Gastroesophageal sphincter (tissue), 4 donors: ENCODE data around the gene CA4. TPM values are rescaled to one million over a fixed set of nuclear protein-coding genes. Genes with fewer than 3 reads are reported as not detected.

Source experiments
- ATAC-seq: fragments of 150-250 bp; one replicate; pipeline ENCODE4 v1.9.1; 2016; ENCODE audit warnings: mild to moderate bottlenecking, moderate library complexity
- H3K27ac ChIP-seq, 4 donors: fragments of 200-600 bp; sonication (generic) in 3 of 4; 1 replicate in 3 of 4; 2 replicates in 1 of 4; pipeline ENCODE4 v1.5.1; 2016 to 2019
- H3K27me3 ChIP-seq: fragments of 200-600 bp; sonication (generic); one replicate; pipeline ENCODE4 v1.5.1; 2019
- H3K36me3 ChIP-seq, 2 donors: fragments of 200-600 bp; sonication (generic); one replicate each; pipeline ENCODE4 v1.5.1; 2019; ENCODE audit warnings: control low read depth in 1 of 2
- H3K4me1 ChIP-seq, 3 donors: fragments of 200-600 bp; sonication (generic); 1 replicate in 2 of 3; 2 replicates in 1 of 3; pipeline ENCODE4 v1.5.1; 2016 to 2019; ENCODE audit warnings: control low read depth in 2 of 3
- H3K4me3 ChIP-seq, 2 donors: fragments of 200-600 bp; sonication (generic); one replicate each; pipeline ENCODE4 v1.5.1; 2019; ENCODE audit warnings: mild to moderate bottlenecking in 1 of 2, moderate library complexity in 1 of 2
- H3K9me3 ChIP-seq, 3 donors: fragments of 200-600 bp; sonication (generic); one replicate each; pipeline ENCODE4 v1.5.1; 2017 to 2019; ENCODE audit warnings: control low read depth in 2 of 3
- EP300 ChIP-seq: sonication (generic); formaldehyde crosslinking; IDR thresholded peaks from one replicate; pipeline ENCODE4 v1.6.1; 2017; ENCODE audit warnings: antibody characterized with exemption, mild to moderate bottlenecking
- POLR2A ChIP-seq, 2 donors: fragments of 450-650 bp; IDR thresholded peaks; one replicate each; pipeline ENCODE4 v1.6.1; 2017; ENCODE audit warnings: antibody characterized with exemption in 2 of 2, mild to moderate bottlenecking in 2 of 2, moderate library complexity in 1 of 2
- POLR2AphosphoS5 ChIP-seq: sonication (generic); formaldehyde crosslinking; IDR thresholded peaks from one replicate; pipeline ENCODE4 v1.6.1; 2017; ENCODE audit warnings: antibody characterized with exemption
- WGBS, 2 donors: methylation state at CpG; one replicate each; pipeline ENCODE4 v1.1.5; 2018; ENCODE audit warnings: low coverage in 1 of 2; 5-methylcytosine and 5-hydroxymethylcytosine counted together
- total RNA-seq, 4 donors: library from RNA; depleted of rRNA; stranded (reverse); fragments of >200 nt; gene quantifications; one replicate each; pipeline ENCODE4 v1.1.0, GENCODE V29; 2016
- TF ChIP-seq, protein P1 (sequence below), 4 experiments: fragments of 200-600 bp in 2 of 4; fragments of 450-650 bp in 2 of 4; sonication (generic) in 1 of 4; IDR thresholded peaks; one replicate each; pipeline ENCODE4 v1.5.1; 2017 to 2019; ENCODE audit warnings: antibody characterized with exemption in 4 of 4, mild to moderate bottlenecking in 2 of 4, moderate library complexity in 2 of 4

CA4 gene
- total RNA-seq, 4 donors from 2014 or later = 1.8 to 5.5 (median 3.3) TPM

DNA sequence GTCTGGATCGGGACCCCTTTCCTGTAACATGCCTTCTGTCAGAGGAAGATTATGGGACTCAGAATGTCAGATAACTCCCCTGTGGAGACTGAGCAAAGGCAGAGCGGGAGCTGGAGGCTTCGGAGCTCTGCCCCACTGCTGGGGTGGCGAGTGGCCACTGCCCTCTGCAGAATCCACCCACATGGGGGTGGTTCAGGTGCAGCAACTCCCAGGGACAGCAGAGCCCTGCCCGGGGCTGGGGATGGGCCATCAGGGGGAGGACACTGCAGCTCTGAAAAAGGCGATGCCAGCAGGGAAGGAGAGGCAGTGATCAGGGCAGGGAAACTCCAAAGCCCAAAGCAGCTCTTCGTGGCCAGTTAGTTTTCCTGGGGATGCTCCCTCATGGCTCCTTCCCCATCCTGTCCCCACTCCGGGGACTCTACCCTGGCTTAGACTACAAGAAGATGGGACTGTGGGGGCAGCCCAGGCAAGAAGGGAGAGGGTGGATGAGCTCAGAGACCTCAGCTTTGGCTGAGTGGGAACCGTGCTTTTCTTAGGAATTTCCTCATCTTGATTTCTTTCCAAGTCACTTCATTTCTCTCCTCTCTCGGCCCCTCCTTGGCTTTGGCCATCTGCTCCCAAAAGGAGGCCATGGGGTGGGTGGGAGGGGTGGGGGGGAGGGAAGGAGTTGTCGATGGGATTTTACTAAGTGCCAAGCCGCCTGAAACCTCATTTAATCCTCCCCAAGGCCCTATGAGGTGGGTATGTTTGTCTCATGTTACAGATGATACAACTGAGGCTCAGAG is 4.0 kb downstream of the CA4 start:
- no peak for TF ChIP-seq EP300
- TF ChIP-seq POLR2AphosphoS5 = no peak
- no peak for TF ChIP-seq POLR2A (IDR thresholded peaks at IDR 0.05)
- ATAC-seq = no peak
- H3K27ac ChIP-seq = peak overlapping the region in 1 of 4 donors; percentile 8
- no peak overlapping the region for H3K4me3 ChIP-seq
- no peaks in the 10 kb centered on the region for H3K9me3 ChIP-seq
- 0 to 38% methylated on average over 1 to 3 of the region's 12 CpGs for WGBS, 2 donors
- H3K4me1 ChIP-seq = peaks cover 0 to 36% (median 10%) of the 10 kb centered on the region in 3 donors
- no peaks in the 10 kb centered on the region for H3K36me3 ChIP-seq
- H3K27me3 ChIP-seq = peaks cover 93% of the 10 kb centered on the region

DNA sequence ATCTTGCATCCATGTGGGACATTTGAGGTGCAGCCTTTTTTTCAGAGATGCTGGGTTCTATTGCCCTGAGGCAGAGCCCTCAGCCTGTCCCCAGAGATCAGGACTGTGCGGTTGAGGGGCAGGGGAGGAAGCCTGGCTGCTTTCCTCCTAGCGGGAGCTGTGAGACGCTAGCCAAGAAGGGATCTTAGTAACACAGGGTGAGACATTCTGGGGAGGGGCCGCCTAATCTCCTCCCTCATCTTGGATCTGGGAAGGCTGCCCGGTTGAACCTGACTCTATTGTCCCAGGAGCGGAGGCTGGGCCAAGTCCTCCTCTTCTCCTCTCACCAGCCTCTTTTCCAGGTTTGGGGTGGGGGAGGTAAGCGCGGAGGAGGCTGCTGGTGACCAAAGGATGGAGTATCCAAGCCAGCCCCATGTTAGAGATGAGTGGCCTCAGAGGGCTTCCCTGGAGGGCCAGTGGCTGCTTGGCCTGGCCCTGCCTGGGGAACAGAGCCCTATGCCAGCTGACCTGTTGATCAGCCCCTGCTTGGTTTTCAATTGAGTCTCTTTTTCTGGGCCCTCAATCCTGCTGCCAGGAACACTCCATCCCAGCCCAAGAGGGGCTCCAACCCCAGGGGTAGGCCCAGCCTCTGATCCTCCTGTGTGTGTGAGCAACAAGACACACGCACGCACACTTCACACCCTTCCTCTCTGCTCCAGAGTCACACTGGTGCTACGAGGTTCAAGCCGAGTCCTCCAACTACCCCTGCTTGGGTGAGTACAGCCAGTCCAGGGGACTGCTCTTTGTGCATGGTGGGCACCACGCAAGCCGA is 5.0 kb downstream of the CA4 start:
- peaks cover 93% of the 10 kb centered on the region for H3K27me3 ChIP-seq
- H3K27ac ChIP-seq = peak overlapping the region in 1 of 4 donors; percentile 8
- H3K9me3 ChIP-seq = no peaks in the 10 kb centered on the region
- H3K4me1 ChIP-seq = peaks cover 0 to 31% (median 9%) of the 10 kb centered on the region in 3 donors
- no peaks in the 10 kb centered on the region for H3K36me3 ChIP-seq
- TF ChIP-seq POLR2AphosphoS5 = no peak
- no peak for TF ChIP-seq EP300
- TF ChIP-seq, protein P1, sequence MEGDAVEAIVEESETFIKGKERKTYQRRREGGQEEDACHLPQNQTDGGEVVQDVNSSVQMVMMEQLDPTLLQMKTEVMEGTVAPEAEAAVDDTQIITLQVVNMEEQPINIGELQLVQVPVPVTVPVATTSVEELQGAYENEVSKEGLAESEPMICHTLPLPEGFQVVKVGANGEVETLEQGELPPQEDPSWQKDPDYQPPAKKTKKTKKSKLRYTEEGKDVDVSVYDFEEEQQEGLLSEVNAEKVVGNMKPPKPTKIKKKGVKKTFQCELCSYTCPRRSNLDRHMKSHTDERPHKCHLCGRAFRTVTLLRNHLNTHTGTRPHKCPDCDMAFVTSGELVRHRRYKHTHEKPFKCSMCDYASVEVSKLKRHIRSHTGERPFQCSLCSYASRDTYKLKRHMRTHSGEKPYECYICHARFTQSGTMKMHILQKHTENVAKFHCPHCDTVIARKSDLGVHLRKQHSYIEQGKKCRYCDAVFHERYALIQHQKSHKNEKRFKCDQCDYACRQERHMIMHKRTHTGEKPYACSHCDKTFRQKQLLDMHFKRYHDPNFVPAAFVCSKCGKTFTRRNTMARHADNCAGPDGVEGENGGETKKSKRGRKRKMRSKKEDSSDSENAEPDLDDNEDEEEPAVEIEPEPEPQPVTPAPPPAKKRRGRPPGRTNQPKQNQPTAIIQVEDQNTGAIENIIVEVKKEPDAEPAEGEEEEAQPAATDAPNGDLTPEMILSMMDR (IDR thresholded peaks at IDR 0.05) = no peak
- TF ChIP-seq POLR2A (IDR thresholded peaks at IDR 0.05) = no peak
- H3K4me3 ChIP-seq = no peak overlapping the region
- WGBS, 2 donors = 0 to 34% methylated on average over 2 to 4 of the region's 14 CpGs
- peak; percentile 22 for ATAC-seq

DNA sequence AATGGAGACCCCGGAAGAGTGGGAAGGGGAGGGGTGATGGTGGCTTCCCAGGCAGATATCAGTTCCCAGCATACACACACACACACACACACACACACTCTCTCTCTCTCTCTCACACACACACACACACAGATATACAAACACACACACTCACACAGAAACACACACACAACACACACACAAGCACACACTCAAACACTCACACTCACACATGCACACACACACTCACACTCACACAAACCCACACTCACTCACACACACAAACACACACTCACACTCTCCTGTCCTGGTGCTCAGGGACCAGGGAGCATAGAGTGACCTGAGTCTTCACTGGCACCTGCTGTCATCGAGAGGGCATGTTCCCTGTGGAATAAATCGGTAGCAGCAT is 5.6 kb downstream of the CA4 start:
- no peaks in the 10 kb centered on the region for H3K9me3 ChIP-seq
- H3K27me3 ChIP-seq = peaks cover 93% of the 10 kb centered on the region
- no peak overlapping the region for H3K4me3 ChIP-seq
- ATAC-seq = no peak
- H3K27ac ChIP-seq = no peak overlapping the region
- H3K4me1 ChIP-seq = peaks cover 0 to 25% (median 4%) of the 10 kb centered on the region in 3 donors
- WGBS, 2 donors = no CpG with 5 or more reads among the region's 3 CpGs
- H3K36me3 ChIP-seq = no peaks in the 10 kb centered on the region
- TF ChIP-seq POLR2A (IDR thresholded peaks at IDR 0.05) (no peak), EP300 (no peak), POLR2AphosphoS5 (no peak)
- TF ChIP-seq, protein P1 (IDR thresholded peaks at IDR 0.05) = no peak

DNA sequence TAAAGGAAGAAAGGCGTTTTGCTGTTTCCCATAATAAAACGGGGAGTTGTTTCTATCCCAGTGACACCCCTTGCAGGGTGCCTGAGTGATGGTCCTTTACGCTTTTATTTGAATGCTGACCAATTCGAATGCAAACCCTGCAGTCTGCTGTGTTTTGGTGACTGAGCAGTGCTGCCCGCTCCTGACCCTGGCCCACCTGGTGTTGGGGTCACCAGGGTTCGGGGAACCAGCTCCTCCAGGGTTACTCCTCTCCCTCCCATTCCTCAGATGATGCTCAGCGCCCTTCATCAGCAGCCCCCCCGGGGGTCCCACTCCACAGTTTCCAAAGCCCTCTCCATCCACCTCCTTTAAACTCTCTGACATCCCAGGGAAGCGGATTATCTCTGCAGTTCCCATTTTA is 6.0 kb downstream of the CA4 start:
- ATAC-seq = no peak
- H3K36me3 ChIP-seq = no peaks in the 10 kb centered on the region
- peaks cover 92% of the 10 kb centered on the region for H3K27me3 ChIP-seq
- H3K4me3 ChIP-seq = no peak overlapping the region
- H3K4me1 ChIP-seq = peaks cover 0 to 21% (median 4%) of the 10 kb centered on the region in 3 donors
- 67 to 100% methylated on average over 1 of the region's 9 CpGs for WGBS, 2 donors
- TF ChIP-seq, protein P1 (IDR thresholded peaks at IDR 0.05) = no peak
- no peak for TF ChIP-seq POLR2A (IDR thresholded peaks at IDR 0.05)
- TF ChIP-seq EP300 = no peak
- no peak for TF ChIP-seq POLR2AphosphoS5
- H3K9me3 ChIP-seq = no peaks in the 10 kb centered on the region
- H3K27ac ChIP-seq = no peak overlapping the region

DNA sequence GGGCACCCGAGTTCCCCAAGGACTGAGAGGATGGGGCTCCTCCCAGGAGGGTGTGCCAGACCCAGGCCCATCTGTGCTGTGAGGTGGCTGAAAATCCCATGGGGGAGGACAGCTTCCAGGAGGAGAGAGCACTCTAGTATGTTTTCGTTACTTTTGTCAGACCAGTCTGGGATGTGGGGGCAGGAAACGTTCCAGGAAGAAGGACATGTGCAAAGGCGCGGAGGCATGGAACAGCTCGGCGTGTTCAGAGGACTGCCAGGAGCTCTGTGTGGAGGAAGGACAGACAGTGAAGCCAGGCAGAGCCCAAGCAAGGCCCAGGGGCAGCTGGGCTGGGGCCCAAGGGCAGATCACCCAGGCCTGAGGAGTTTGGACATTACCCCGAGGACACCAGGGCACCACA is 7.0 kb downstream of the CA4 start:
- Histone ChIP-seq H3K9me3 (no peaks in the 10 kb centered on the region), H3K27me3 (peaks cover 92% of the 10 kb centered on the region), H3K4me3 (no peak overlapping the region), H3K36me3 (no peaks in the 10 kb centered on the region), H3K4me1 (peaks cover 0 to 26% (median 4%) of the 10 kb centered on the region in 3 donors), H3K27ac (no peak overlapping the region)
- ATAC-seq = no peak
- TF ChIP-seq, protein P1 (IDR thresholded peaks at IDR 0.05) = no peak
- TF ChIP-seq POLR2A (IDR thresholded peaks at IDR 0.05) (no peak), POLR2AphosphoS5 (no peak), EP300 (no peak)
- WGBS, 2 donors = 63 to 92% methylated on average over 6 of the region's 8 CpGs
